Measurements from ENCODE around the gene RYR3.
A peak's percentile ranks its signal among the peaks of the same experiment; 100 is the strongest.

The RYR3 gene

DNA sequence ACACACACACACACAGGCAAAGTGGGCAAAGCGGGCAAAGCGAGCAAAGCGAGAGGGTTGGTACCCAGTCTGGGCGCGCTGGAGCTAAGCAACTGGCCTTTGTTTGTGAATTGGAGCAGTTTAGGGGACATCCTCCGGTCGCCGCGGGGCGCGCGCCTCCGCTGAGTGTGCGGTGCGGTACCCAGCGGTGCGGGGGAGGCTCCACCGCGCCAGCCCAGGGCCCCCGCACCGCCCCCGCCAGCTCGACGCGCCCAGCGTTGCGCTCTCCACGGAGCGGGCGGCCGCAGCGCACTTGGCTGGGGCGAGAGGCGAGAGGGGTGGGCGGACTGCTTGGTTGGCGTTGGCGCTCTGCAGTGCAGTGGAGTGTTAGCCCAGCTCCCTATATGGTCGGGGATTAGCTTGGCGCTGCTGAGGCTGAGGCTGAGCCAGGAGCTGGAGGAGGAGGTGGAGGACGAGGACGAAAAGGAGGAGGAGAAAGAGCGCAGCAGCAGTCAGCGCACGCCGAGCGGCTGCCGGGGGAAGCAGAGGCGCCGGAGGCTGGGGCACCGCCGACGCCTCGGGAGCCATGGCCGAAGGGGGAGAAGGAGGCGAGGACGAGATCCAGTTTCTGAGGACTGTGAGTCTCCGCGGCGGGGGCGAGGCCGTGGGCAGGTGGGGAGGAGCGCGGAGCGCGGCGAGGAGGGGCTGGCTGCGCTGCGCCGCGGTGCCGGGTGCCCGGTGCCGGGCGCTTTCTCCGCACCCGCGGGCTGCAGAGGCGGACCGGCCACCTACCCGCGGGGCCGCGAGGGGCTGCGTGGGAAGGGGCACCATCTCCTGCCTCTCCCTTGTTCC, at the start of gene RYR3:
TSS of gene RYR3 (plus strand) at position 487 of the 831 bp plus-strand sequence. CDS start at position 566, 79 bp downstream.
- DNase-seq = no peak

- no peak for DNase-seq
Measured at GRCh38 chr15:33262306-33262705, 48.5 kb upstream of the RYR3 start.

- no peak for DNase-seq
Measured at GRCh38 chr15:33277689-33278088, 33.1 kb upstream of the RYR3 start.

DNA sequence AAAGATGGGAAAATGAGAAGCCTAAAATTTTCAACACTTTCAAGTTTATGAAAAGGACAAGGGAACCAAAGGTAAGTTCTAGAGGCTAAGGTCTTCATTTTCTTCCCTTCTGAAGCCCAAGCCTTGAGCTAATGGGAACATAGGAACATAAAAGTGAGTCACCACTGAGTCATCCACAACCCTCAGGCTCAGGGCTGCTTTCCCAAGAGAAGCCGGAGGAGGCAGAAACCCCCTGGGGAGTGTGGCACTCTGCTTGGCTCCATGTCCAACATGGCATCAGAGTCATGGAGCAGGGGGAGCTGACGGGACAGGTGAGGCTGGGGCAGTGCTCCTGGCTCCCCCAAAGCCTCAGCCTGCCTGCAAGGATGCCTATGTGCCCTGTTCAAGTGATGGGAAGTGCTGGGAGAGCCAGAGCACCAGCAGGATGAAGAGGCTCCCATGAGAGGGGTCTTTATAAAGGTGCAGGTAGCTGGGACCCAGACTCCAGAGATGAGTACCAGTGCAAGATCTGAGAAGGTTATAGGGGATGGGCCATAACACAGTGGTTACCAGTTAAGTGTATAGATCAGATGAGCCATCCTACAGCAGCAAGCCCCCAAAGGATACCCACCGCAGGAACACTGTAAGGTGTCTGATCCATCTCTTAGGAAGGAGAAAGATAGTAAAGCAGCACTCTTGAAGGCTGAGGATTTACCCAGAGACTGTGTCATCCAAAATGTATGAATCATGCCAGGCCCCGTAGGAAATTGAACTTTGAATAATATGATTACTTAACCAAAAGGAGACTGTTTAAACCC, 31.8 kb upstream of the RYR3 start:
- no peak for DNase-seq

DNA sequence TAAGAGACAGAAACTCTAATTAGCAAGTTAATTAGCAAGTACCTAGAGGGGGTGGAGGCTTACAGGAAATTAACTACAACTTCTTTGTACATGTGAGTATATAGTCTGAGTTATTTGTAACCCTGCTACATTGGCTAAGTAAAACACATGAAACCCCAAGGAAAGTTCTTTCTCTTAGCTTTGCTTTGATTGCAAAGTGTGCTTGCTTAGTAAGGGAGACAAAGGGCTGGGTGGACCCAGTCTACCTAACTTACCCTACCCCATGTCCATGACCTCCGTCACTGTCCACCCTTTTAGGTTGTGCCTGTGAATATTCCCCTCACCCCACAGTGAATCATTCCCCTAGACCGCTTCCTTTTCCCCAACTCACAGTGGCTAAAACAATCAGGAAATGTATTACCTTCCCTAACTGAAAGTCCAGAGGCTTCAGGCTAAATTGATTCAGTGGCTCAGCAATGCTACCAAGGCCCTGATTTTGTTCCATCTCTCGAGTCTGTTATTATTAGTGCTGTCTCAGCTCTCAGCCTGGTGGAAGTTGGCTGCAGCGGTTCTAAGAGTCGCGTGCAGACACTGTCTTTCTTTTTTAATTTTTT, 31.1 kb upstream of the RYR3 start:
- no peak for DNase-seq

DNA sequence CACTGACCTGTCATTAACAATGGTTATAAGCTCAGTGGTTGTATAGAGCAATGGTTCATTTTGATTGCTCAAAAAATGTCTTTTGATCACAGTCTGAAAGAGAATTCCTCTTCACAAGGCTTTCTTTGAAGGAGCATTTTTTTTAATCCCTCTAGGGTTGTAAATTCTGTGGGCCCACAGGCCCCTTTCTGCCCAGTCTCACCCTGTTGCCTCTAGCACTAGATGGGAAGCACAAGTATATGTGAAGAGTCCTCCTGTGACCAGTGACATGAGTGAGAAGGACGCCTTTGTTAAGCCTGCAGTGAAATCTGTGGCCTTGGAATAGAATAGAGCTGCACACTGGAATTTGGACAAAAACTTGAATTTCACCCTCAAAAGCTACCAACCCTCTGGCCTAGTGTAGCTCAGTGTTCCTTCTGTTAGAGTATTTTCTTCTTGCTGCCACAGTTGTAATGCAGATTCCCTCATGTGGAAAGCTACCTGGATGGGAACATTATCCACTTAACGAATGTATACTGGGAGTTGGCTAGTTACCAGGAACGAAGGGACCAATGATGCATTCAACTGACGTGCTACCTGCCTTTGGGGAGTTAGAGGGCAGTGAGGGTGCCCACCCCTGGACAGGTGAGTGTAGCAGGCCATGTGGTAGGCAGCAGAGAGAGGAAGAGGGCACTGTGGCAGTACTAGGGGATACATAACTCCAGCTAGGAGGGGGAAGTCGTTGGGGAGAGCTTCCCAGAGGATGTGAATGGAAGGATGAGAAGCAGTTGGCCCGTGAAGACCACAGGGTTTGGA, 28.3 kb upstream of the RYR3 start:
- DNase-seq = no peak

- DNase-seq = no peak
Measured at GRCh38 chr15:33283576-33283975, 27.2 kb upstream of the RYR3 start.

DNA sequence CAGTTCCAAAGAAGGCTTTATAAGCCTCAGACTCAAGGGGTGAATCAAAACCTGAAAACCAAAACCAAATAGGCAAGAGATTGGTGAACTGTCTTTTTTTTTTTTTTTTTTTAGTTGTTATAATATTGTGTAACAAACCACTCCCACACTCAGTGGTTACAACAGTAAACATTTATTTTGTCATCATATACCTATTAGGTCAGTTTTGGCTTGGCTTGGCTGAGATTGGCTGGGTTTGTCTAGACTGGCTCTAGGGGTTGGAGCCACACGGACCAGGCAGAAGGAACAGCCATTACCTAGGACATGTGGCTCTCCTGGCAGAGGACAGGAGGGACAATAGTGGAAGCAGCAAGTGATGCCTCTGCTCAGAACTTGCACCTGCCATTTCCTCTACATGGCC, 26.4 kb upstream of the RYR3 start:
- DNase-seq = no peak

DNA sequence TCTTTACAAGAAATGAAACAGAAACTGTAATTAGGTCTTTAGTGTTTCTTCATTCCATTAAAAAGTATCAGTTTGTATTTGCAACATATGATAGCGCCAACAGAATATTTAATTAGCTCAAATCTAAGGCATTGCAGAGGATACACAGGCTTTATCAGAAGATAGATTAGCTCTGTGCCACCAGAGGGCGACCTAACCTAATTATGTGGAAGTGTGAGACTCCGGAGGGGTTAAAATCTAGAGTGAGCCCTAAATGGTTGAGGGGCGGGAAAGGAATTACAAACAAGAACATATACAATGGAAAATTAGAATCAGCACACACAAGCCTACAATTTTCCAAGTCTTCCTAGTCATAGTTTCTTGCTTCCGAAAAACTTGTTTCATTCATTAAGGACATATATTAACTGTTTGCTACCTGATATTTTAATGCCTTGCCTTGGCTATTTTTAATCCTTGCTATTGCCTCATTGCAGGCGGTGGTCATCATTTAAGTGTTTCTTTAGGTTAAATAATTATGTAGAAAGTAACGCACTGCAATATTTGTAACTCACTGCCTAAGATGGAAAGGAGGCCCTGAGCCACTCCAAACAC, 18.0 kb upstream of the RYR3 start:
- DNase-seq = peak; percentile 27 to 30

GRCh38 chr15:33293713-33294334, 16.9 kb upstream of the RYR3 start:
- DNase-seq = no peak

GRCh38 chr15:33296050-33296449, 14.7 kb upstream of the RYR3 start:
- DNase-seq = no peak

GRCh38 chr15:33296856-33297255, 13.9 kb upstream of the RYR3 start:
- DNase-seq = no peak

- no peak for DNase-seq
Measured at GRCh38 chr15:33298631-33299030, 12.1 kb upstream of the RYR3 start.

DNA sequence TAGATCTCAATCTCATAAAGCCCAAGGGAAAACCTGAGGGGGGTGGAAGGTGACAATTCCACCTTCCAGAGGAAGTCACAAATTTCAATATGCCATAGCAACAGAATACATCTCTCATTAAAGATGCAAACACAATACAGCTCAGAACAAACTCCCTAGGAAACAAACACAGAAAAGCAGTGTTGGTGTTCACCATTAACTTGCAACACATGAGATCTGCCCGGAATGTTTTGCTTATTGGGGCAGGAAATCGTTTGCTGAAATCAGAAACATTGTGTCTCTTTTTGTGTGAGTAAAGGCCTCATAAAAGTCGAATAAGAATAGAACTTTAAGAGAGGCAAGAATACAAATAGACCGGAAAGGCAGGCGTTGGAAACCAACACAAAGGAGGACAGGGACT, 5.8 kb upstream of the RYR3 start:
- DNase-seq = no peak

DNA sequence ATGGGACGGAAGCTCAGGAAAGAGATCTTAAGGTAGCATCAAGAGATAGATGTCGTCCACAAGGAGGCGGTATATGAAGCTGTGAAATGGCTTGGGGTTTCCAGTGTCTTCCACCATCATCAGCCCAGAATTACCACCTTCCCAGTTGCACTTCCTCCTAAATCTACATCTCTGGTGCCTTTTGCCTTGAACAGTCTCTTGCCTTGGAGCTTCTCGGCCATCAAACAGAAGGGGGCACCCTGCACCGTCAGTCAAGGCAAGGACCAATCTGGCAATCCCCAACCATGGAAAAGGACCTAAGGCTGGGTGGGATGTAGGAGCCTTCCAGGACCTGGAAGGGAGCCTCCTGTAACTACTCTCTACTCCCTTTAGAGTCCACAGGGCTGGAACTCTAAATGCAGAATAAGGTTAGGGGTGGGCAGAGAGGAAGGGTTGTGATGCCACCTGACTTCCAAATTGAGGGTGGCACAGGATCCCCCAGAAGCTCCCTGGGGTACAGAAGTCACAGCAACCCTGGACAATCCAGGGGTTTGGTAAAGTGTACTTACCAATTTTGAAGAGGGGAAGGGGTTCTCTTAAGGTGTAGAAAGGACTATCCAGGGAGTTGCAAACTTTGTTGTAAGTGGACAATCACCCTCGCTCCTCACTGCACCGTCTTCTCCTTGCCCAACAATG, 1.0 kb upstream of the RYR3 start:
- DNase-seq = no peak

GRCh38 chr15:33311312-33311971, 675 bp downstream of the RYR3 start:
- DNase-seq = no peak

DNA sequence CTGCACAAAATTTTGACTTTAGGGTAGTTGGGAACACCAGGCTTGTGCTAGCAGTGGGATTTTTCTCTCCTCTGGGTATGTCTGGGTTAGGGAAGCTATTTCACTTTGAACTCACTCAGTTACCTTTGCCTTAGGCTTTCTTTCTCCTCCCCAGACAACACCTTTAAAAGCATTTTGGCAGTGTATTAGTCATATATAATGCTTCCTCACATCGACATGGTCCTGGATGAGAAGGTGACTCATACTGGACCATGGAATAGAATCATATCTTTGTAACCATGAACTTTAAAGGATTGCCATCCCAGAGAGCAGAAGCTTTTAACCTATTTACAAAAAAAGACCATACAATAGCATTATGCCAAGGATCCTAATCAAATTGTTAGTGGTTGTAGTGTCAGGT, 2.7 kb downstream of the RYR3 start:
- no peak for DNase-seq

GRCh38 chr15:33314069-33314468, 3.3 kb downstream of the RYR3 start:
- DNase-seq = no peak

GRCh38 chr15:33315044-33315443, 4.3 kb downstream of the RYR3 start:
- DNase-seq = no peak

- no peak for DNase-seq
Measured at GRCh38 chr15:33317896-33318295, 7.1 kb downstream of the RYR3 start.

- no peak for DNase-seq
Measured at GRCh38 chr15:33320017-33320416, 9.2 kb downstream of the RYR3 start.

Measured in Kasumi-1 (cell line).